ENCODE results near the gene NKIRAS2.

NKIRAS2 gene

DNA sequence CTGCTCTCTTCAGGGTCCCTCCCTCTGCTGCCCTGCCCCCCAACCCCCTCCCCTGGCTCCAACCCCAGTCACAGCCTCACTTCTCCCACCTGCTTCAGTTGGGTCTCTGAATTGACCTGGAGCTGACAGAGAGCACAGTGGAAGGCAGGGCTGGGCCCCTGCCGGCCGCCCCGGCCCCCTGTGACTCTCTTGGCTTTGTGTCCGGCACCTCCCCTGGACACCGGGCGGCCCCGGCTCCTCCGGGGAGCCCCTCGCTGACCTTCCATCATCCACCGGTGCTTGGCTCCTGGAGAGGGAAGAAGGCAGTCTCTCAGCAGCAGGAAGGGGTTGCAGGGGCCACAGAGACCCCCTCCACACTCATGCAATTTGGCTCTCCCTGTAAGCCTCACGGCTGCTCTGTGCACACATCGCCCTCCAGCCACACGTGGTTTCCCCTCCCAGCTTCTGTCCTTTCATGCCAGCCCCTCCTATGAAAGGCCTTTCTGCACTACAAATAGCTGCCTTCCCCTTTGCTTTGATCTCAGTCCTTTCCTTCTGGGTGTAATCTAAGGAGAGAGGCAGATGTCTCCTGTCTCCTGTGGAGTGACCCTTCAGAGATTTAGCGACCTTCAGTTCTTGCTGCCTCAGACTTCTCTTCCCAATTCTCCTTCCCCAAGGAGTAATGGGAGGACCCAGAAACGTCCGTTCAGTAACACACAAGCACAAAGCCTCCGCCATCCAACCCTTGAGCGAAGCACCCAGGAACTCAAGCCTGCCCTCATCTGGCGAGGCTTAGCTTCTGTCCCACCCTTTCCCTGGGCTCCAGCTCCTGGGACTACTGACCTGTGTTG is 8.3 kb downstream of the NKIRAS2 start:
- Histone ChIP-seq H3K9me3 (no peaks in the 10 kb centered on the region), H3K36me3 (peaks cover 8% of the 10 kb centered on the region), H3K4me3 (ENCODE audit: low read depth, low read length) (no peak overlapping the region), H3K4me1 (no peaks in the 10 kb centered on the region), H3K27me3 (no peaks in the 10 kb centered on the region)
- DNase-seq: no peak
- TF ChIP-seq, protein P1, sequence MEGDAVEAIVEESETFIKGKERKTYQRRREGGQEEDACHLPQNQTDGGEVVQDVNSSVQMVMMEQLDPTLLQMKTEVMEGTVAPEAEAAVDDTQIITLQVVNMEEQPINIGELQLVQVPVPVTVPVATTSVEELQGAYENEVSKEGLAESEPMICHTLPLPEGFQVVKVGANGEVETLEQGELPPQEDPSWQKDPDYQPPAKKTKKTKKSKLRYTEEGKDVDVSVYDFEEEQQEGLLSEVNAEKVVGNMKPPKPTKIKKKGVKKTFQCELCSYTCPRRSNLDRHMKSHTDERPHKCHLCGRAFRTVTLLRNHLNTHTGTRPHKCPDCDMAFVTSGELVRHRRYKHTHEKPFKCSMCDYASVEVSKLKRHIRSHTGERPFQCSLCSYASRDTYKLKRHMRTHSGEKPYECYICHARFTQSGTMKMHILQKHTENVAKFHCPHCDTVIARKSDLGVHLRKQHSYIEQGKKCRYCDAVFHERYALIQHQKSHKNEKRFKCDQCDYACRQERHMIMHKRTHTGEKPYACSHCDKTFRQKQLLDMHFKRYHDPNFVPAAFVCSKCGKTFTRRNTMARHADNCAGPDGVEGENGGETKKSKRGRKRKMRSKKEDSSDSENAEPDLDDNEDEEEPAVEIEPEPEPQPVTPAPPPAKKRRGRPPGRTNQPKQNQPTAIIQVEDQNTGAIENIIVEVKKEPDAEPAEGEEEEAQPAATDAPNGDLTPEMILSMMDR (IDR thresholded peaks at IDR 0.05; ENCODE audit: low read depth, low read length): peak; percentile 41; the same call in 1 of the 2 replicates

DNA sequence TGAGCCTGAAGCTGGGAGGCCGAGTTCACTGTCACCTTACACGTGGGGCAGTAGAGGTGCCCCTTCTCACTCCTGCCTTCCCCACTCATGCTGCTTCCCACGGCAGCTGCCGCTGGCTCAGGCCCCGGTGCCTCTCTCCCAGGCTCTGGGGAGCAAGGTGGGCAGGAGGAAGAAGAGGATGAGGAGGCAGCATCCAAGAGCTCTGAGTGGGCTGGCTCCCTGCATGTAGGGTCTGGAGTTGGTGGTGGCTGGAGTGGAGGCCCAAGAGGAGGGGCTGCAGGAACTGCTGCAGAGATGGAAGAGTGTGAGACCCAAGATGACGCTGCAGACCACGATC is 8.9 kb downstream of the NKIRAS2 start:
- DNase-seq: no peak
- Histone ChIP-seq H3K4me3 (ENCODE audit: low read depth, low read length) (no peak overlapping the region), H3K27me3 (no peaks in the 10 kb centered on the region), H3K9me3 (no peaks in the 10 kb centered on the region), H3K4me1 (no peaks in the 10 kb centered on the region), H3K36me3 (peaks cover 7% of the 10 kb centered on the region)
- TF ChIP-seq, protein P1 (IDR thresholded peaks at IDR 0.05; ENCODE audit: low read depth, low read length): no peak

DNA sequence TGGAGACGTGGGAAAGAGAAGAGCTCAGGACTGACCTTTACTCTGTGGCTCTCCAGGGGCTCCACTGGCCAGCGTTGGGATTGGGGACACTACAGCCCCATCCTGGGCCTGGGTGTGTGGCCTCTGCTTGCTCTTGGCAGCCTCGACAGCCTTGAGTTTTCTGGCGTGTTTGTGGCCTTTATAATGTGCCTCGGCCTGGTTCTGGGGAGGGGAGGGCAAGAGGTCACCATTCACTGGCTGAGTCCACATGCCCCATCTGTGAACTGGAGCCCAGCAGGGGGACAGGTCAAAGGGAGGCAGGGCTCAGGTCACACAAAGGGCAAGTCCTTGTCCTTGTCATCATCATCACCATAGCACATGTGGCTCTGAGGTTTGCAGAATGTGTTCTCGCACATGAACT is 11.7 kb downstream of the NKIRAS2 start:
- no peak for DNase-seq
- H3K4me3 ChIP-seq (ENCODE audit: low read depth, low read length): no peak overlapping the region
- no peaks in the 10 kb centered on the region for H3K9me3 ChIP-seq
- no peaks in the 10 kb centered on the region for H3K36me3 ChIP-seq
- H3K27me3 ChIP-seq: no peaks in the 10 kb centered on the region
- no peaks in the 10 kb centered on the region for H3K4me1 ChIP-seq
- TF ChIP-seq, protein P1 (IDR thresholded peaks at IDR 0.05; ENCODE audit: low read depth, low read length): no peak

DNA sequence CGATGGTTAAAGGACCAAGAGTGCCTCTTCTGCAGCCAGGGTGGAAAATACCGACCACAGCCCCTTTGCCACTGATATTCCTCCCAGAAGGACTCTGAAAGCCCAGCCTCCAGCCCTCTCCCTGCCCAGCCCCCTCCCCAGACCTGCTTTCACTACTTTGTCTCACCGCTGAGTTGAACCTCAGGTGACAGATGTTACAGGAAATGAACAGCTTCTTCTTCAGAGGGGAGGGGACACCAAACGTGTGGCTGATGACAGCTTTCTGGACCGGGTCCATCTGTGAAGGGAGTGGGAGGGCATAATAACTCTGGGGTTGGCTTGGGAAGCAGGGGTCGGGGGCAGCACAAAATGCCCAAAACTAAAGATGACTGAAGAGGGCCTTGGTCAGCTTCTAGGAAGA is 14.2 kb downstream of the NKIRAS2 start:
- TF ChIP-seq, protein P1 (IDR thresholded peaks at IDR 0.05; ENCODE audit: low read depth, low read length): no peak
- Histone ChIP-seq H3K9me3 (no peaks in the 10 kb centered on the region), H3K27me3 (no peaks in the 10 kb centered on the region), H3K4me3 (ENCODE audit: low read depth, low read length) (no peak overlapping the region), H3K36me3 (no peaks in the 10 kb centered on the region), H3K4me1 (no peaks in the 10 kb centered on the region)
- no peak for DNase-seq

DNA sequence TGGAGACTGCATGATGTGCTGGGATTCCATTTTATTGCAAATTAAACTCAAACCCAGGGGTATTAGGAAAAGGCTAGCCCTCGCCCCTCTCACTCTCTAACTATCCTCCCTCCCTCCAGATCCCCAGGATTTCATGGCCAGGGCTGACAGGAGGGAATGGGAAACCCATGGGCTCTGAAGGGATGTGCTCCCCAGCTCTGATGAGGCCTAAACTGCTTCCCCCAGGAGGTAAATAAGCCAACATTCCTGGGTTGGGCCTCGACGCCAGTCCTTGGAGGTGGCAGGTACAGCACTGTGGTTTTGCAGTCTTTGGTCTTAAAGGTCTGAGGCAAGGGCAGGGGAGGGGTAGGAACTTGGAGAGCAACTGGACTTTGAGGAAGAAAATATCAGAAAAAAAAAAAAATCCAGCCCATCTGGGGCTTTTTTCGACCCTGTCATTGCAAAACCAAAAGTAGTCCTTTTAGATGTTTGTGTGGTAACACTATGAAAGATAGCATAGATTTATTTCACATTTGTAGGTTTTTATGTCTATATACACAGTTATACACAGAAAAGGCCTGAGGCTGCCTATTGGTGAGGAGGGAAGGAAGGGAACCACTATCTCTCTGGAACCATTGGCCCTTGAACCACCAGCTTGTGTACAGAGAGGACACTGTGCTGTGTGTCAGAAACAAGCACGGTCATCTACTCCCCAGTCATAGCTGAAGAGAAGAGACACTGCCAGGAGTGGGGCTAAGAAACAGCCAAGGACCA is 18.5 kb downstream of the NKIRAS2 start:
- no peaks in the 10 kb centered on the region for H3K9me3 ChIP-seq
- TF ChIP-seq, protein P1 (IDR thresholded peaks at IDR 0.05; ENCODE audit: low read depth, low read length): no peak
- H3K36me3 ChIP-seq: no peaks in the 10 kb centered on the region
- no peaks in the 10 kb centered on the region for H3K27me3 ChIP-seq
- H3K4me3 ChIP-seq (ENCODE audit: low read depth, low read length): no peak overlapping the region
- no peaks in the 10 kb centered on the region for H3K4me1 ChIP-seq
- no peak for DNase-seq

Measured in BE2C (cell line).